Endothelial cell of umbilical vein (primary cell): ENCODE measurements around the gene PSMB2. TPM values are rescaled to one million over a fixed set of nuclear protein-coding genes. Genes with fewer than 3 reads are reported as not detected.

Experiments
- BruUV-seq: library from RNA; stranded (reverse); fragments of 400-500 nt; replicated peaks from 2 replicates; lab custom pipeline; 2021; lab: Mats Ljungman, UMichigan
- CTCF ChIA-PET: fragments of 300-600, 350-600 bp; sonication (Branson Sonifier 250); formaldehyde crosslinking; loops from one replicate; lab custom pipeline; 2021; ENCODE audit warnings: antibody characterized with exemption, inconsistent platforms; lab: Charles Lee
- POLR2A ChIA-PET: fragments of 300-600, 350-600 bp; sonication (Branson Sonifier 250); formaldehyde crosslinking; loops from one replicate; lab custom pipeline; 2021; ENCODE audit warnings: antibody characterized with exemption, inconsistent platforms; lab: Charles Lee
- DNase-seq: peaks from one replicate; pipeline ENCODE4 v3.0.0-alpha.2; 2011; ENCODE audit warnings: low read depth, low spot score
- FAIRE-seq: peaks from 2 replicates; lab custom pipeline; 2011; peaks lifted over from hg19 to GRCh38; lab: Jason Lieb, UNC
- H2AFZ ChIP-seq: 2 replicates; pipeline ENCODE4 v1.6.0; 2012; ENCODE audit warnings: low read depth, low read length, control low read depth, inconsistent platforms
- H3K27ac ChIP-seq: 2 replicates; pipeline ENCODE4 v1.5.1; 2011; ENCODE audit warnings: low read depth, mild to moderate bottlenecking, control low read depth, low read length, moderate library complexity; ENCODE audit not compliant: insufficient read depth
- H3K27me3 ChIP-seq, 2 experiments: 2 replicates each; pipeline versions ENCODE4 v1.6.0 to v1.6.1; 2011; ENCODE audit warnings: low read length in 2 of 2, mixed read lengths in 1 of 2; ENCODE audit not compliant: control insufficient read depth in 2 of 2, insufficient read depth in 2 of 2
- H3K36me3 ChIP-seq, 2 experiments: 2 replicates in 1 of 2; 3 replicates in 1 of 2; pipeline ENCODE4 v1.5.1; 2011; ENCODE audit warnings: low read length in 2 of 2, mild to moderate bottlenecking in 1 of 2, moderate library complexity in 1 of 2; ENCODE audit not compliant: control insufficient read depth in 2 of 2, insufficient read depth in 2 of 2; ENCODE audit errors: extremely low read depth in 1 of 2
- H3K4me1 ChIP-seq: 3 replicates; pipeline ENCODE4 v1.5.1; 2011; ENCODE audit warnings: mild to moderate bottlenecking, low read length; ENCODE audit not compliant: control insufficient read depth, insufficient read depth; ENCODE audit errors: extremely low read depth
- H3K4me2 ChIP-seq: 2 replicates; pipeline ENCODE4 v1.6.1; 2011; ENCODE audit warnings: low read length, control low read depth, mixed read lengths; ENCODE audit not compliant: insufficient read depth
- H3K4me3 ChIP-seq, 3 experiments: fragments of 200-600 bp in 1 of 3; sonication (generic), shearing (Covaris generic) in 1 of 3; replicated peaks in 1 of 3; 2 replicates each; pipeline ENCODE4 v1.5.1; 2011 to 2016; ENCODE audit warnings: control low read depth in 3 of 3, low read length in 3 of 3, mild to moderate bottlenecking in 2 of 3, inconsistent platforms in 1 of 3, low read depth in 1 of 3, moderate library complexity in 1 of 3; ENCODE audit not compliant: insufficient read depth in 1 of 3
- H3K79me2 ChIP-seq: 2 replicates; pipeline ENCODE4 v1.6.0; 2012; ENCODE audit warnings: low read length, inconsistent platforms; ENCODE audit not compliant: control insufficient read depth, insufficient read depth
- H3K9ac ChIP-seq: replicated peaks from 2 replicates; pipeline ENCODE3; 2011; ENCODE audit warnings: low read length, control low read depth; ENCODE audit not compliant: insufficient read depth; ENCODE audit errors: extremely low read depth
- H3K9me1 ChIP-seq: replicated peaks from 3 replicates; pipeline ENCODE4 v1.6.0; 2011; ENCODE audit warnings: mild to moderate bottlenecking, low read length; ENCODE audit not compliant: control insufficient read depth, insufficient read depth; ENCODE audit errors: extremely low read depth
- H3K9me3 ChIP-seq: replicated peaks from 2 replicates; pipeline ENCODE4 v1.5.1; 2012; ENCODE audit warnings: low read length, inconsistent platforms; ENCODE audit not compliant: control insufficient read depth, insufficient read depth
- H4K20me1 ChIP-seq: replicated peaks from 2 replicates; pipeline ENCODE3; 2011; ENCODE audit warnings: mild to moderate bottlenecking, low read length; ENCODE audit not compliant: control insufficient read depth, insufficient read depth; ENCODE audit errors: extremely low read depth
- CTCF ChIP-seq, 2 donors: IDR thresholded peaks; 1 replicate in 1 of 2; 2 replicates in 1 of 2; pipeline ENCODE4 v1.5.1; 2011; ENCODE audit warnings: low read length in 2 of 2, mild to moderate bottlenecking in 2 of 2, moderate library complexity in 2 of 2, control low read depth in 1 of 2, inconsistent platforms in 1 of 2, low read depth in 1 of 2; ENCODE audit not compliant: insufficient read depth in 1 of 2; ENCODE audit errors: extremely low read depth in 1 of 2
- EZH2 ChIP-seq: IDR thresholded peaks from 2 replicates; pipeline ENCODE4 v1.6.1; 2012; ENCODE audit warnings: borderline replicate concordance, low read depth, mild to moderate bottlenecking, moderate library complexity, low read length, inconsistent platforms; ENCODE audit not compliant: severe bottlenecking
- FOS ChIP-seq: IDR thresholded peaks from 2 replicates; pipeline ENCODE4 v1.6.1; 2011; ENCODE audit warnings: mild to moderate bottlenecking, low read length, moderate library complexity, borderline replicate concordance; ENCODE audit not compliant: insufficient read depth
- GATA2 ChIP-seq: IDR thresholded peaks from 2 replicates; pipeline ENCODE4 v1.7.0; 2011; ENCODE audit warnings: low read depth, mild to moderate bottlenecking, moderate library complexity, mixed read lengths, low read length; ENCODE audit not compliant: insufficient read length, insufficient read depth
- JUN ChIP-seq: IDR thresholded peaks from 2 replicates; pipeline ENCODE4 v1.6.1; 2011; ENCODE audit warnings: borderline replicate concordance, low read depth; ENCODE audit not compliant: insufficient read length, insufficient read depth
- MYC ChIP-seq: IDR thresholded peaks from one replicate; pipeline ENCODE4 v1.6.1; 2011; ENCODE audit warnings: mild to moderate bottlenecking, low read depth, low read length
- POLR2A ChIP-seq: IDR thresholded peaks from 2 replicates; pipeline ENCODE4 v1.6.1; 2012; ENCODE audit warnings: low read depth, mild to moderate bottlenecking, control low read depth, low read length
- POLR2AphosphoS5 ChIP-seq: IDR thresholded peaks from 2 replicates; pipeline ENCODE4 v1.6.1; 2012; ENCODE audit warnings: low read depth, mild to moderate bottlenecking, control low read depth, low read length, moderate library complexity; ENCODE audit not compliant: insufficient read depth
- dilution Hi-C: fragments of 300-500 bp; cut with MboI; formaldehyde crosslinking; loops from one replicate; pipeline ENCODE4 v1.15.0; 2019; ENCODE audit warnings: low sequenced_read_pairs; ENCODE audit not compliant: extremely low pct_ligation_motif_present
- intact Hi-C: fragments of 100-400 bp; cut with micrococcal nuclease; formaldehyde crosslinking; loops from one replicate; pipeline ENCODE4 v1.10.0; 2022
- polyA plus RNA-seq, 4 experiments: library from polyadenylated mRNA; depleted of rRNA in 3 of 4; stranded (reverse) in 3 of 4; unstranded in 1 of 4; fragments of >200 nt; gene quantifications; 2 replicates each; pipeline versions ENCODE4 v1.2.1 to v1.2.3, GENCODE V29; 2011 to 2012; ENCODE audit warnings: missing spikeins in 1 of 4
- total RNA-seq: library from RNA; stranded (reverse); gene quantifications from 2 replicates; pipeline ENCODE4 v1.2.3, GENCODE V29; 2021
- TF ChIP-seq, protein P1 (sequence below): IDR thresholded peaks from 2 replicates; pipeline ENCODE4 v1.6.1; 2011; ENCODE audit not compliant: insufficient read depth, insufficient read length

PSMB2 gene
- total and polyA plus RNA-seq, 2 donors (not counting 3 experiments of a cell fraction or from before 2014, with no cell fraction given) = 93.6 to 118 TPM

- dilution Hi-C loops = no loop called here
- intact Hi-C loops = no loop called here
- H3K36me3 ChIP-seq = no peaks in the 10 kb centered on the region
Measured at GRCh38 chr1:35661474-35661795, 20.1 kb upstream of the PSMB2 start.

More at GRCh38 chr1:35661474-35661795, 20.1 kb upstream of the PSMB2 start:
- H3K9me3 ChIP-seq = no peaks in the 10 kb centered on the region
- peaks cover 8 to 12% of the 10 kb centered on the region in 2 experiments for H3K27me3 ChIP-seq
- no TSS peak for BruUV-seq
- POLR2A ChIA-PET = no interaction called here
- CTCF ChIA-PET = interaction anchor here (1.1 kb wide), 1 partner anchor 54 kb away, joined by 3 read pairs; no protein-coding TSS in a partner anchor
- no peaks in the 10 kb centered on the region for H3K79me2 ChIP-seq
- no peaks in the 10 kb centered on the region for H3K9me1 ChIP-seq
- no peaks in the 10 kb centered on the region for H3K4me1 ChIP-seq
- no peak overlapping the region for H3K27ac ChIP-seq
- H4K20me1 ChIP-seq = no peaks in the 10 kb centered on the region
- TF ChIP-seq CTCF (IDR thresholded peaks at IDR 0.05; ENCODE audit: extremely low read depth in 1 of 2, insufficient read depth in 1 of 2, low read depth in 1 of 2, low read length in 2 of 2) (no peak), MYC (no peak), GATA2 (no peak), JUN (no peak), EZH2 (no peak), POLR2AphosphoS5 (no peak), FOS (no peak), POLR2A (no peak)
- TF ChIP-seq, protein P1, sequence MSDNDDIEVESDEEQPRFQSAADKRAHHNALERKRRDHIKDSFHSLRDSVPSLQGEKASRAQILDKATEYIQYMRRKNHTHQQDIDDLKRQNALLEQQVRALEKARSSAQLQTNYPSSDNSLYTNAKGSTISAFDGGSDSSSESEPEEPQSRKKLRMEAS = no peak
- FAIRE-seq (no peak), DNase-seq (no peak)
- H2AFZ ChIP-seq = no peak overlapping the region
- no peak overlapping the region for H3K9ac ChIP-seq
- no peak overlapping the region for H3K4me2 ChIP-seq
- H3K4me3 ChIP-seq = no peak overlapping the region
